Measurements from ENCODE around the gene SH2D3A.
A peak's percentile ranks its signal among the peaks of the same experiment; 100 is the strongest.

Gene SH2D3A

GRCh38 chr19:6809262-6809661 is 42.0 kb upstream of the SH2D3A start:
- TF ChIP-seq, protein P1, sequence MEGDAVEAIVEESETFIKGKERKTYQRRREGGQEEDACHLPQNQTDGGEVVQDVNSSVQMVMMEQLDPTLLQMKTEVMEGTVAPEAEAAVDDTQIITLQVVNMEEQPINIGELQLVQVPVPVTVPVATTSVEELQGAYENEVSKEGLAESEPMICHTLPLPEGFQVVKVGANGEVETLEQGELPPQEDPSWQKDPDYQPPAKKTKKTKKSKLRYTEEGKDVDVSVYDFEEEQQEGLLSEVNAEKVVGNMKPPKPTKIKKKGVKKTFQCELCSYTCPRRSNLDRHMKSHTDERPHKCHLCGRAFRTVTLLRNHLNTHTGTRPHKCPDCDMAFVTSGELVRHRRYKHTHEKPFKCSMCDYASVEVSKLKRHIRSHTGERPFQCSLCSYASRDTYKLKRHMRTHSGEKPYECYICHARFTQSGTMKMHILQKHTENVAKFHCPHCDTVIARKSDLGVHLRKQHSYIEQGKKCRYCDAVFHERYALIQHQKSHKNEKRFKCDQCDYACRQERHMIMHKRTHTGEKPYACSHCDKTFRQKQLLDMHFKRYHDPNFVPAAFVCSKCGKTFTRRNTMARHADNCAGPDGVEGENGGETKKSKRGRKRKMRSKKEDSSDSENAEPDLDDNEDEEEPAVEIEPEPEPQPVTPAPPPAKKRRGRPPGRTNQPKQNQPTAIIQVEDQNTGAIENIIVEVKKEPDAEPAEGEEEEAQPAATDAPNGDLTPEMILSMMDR (IDR thresholded peaks at IDR 0.05) = no peak
- Histone ChIP-seq H3K4me1 (ENCODE audit: control insufficient read depth in 1 of 2, insufficient read depth in 1 of 2, low read depth in 1 of 2, low read length in 1 of 2) (peaks cover 8 to 39% of the 10 kb centered on the region in 2 experiments), H3K36me3 (peaks cover 13% of the 10 kb centered on the region), H3K27ac (peak overlapping the region; percentile 36), H3K27me3 (no peaks in the 10 kb centered on the region), H3K4me3 (ENCODE audit: low read depth in 1 of 2, low read length in 1 of 2) (no peak overlapping the region), H3K9me3 (no peaks in the 10 kb centered on the region)

- no peaks in the 10 kb centered on the region for H3K9me3 ChIP-seq
- H3K36me3 ChIP-seq = peaks cover 13% of the 10 kb centered on the region
- no peak overlapping the region for H3K27ac ChIP-seq
- H3K27me3 ChIP-seq = no peaks in the 10 kb centered on the region
- no peak overlapping the region for H3K4me3 ChIP-seq (ENCODE audit: low read depth in 1 of 2, low read length in 1 of 2)
- peaks cover 7 to 37% of the 10 kb centered on the region in 2 experiments for H3K4me1 ChIP-seq (ENCODE audit: control insufficient read depth in 1 of 2, insufficient read depth in 1 of 2, low read depth in 1 of 2, low read length in 1 of 2)
- TF ChIP-seq, protein P1 (IDR thresholded peaks at IDR 0.05) = no peak
These were observed 41.3 kb upstream of the SH2D3A start for GRCh38 chr19:6808494-6808893.

GRCh38 chr19:6807291-6807690 is 40.1 kb upstream of the SH2D3A start:
- Histone ChIP-seq H3K27me3 (no peaks in the 10 kb centered on the region), H3K36me3 (peaks cover 13% of the 10 kb centered on the region), H3K4me3 (ENCODE audit: low read depth in 1 of 2, low read length in 1 of 2) (no peak overlapping the region), H3K27ac (no peak overlapping the region), H3K9me3 (no peaks in the 10 kb centered on the region), H3K4me1 (ENCODE audit: control insufficient read depth in 1 of 2, insufficient read depth in 1 of 2, low read depth in 1 of 2, low read length in 1 of 2) (peaks cover 19 to 38% of the 10 kb centered on the region in 2 experiments)
- TF ChIP-seq, protein P1 (IDR thresholded peaks at IDR 0.05) = no peak

GRCh38 chr19:6806488-6806887 is 39.3 kb upstream of the SH2D3A start:
- Histone ChIP-seq H3K27me3 (no peaks in the 10 kb centered on the region), H3K27ac (peak overlapping the region; percentile 31), H3K4me3 (ENCODE audit: low read depth in 1 of 2, low read length in 1 of 2) (no peak overlapping the region), H3K36me3 (peaks cover 11% of the 10 kb centered on the region), H3K9me3 (no peaks in the 10 kb centered on the region), H3K4me1 (ENCODE audit: control insufficient read depth in 1 of 2, insufficient read depth in 1 of 2, low read depth in 1 of 2, low read length in 1 of 2) (peaks cover 27 to 45% of the 10 kb centered on the region in 2 experiments)
- TF ChIP-seq, protein P1 (IDR thresholded peaks at IDR 0.05) = no peak

DNA sequence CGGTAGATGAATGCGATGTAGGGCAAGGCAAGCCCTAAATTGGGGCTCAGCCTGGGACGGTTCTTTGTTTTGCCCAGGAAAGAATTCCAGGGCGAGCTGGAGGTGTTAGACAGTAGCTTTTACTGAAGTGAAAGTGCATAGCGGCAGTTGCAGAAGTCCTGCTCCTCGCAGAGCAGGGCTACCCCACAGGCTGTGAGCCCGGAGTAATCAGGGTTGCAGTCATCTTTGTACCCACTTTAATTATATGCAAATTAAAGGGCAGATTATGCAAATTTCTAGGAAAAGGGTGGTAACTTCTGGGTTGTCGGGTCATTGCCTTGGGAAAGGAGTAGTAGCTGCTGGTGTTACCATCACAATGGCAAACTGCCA is 35.8 kb upstream of the SH2D3A start:
- no peaks in the 10 kb centered on the region for H3K27me3 ChIP-seq
- peak overlapping the region; percentile 93 for H3K27ac ChIP-seq
- peak overlapping the region; percentile 37 to 66 for H3K4me3 ChIP-seq (ENCODE audit: low read depth in 1 of 2, low read length in 1 of 2)
- H3K36me3 ChIP-seq = peaks cover 4% of the 10 kb centered on the region
- H3K9me3 ChIP-seq = no peaks in the 10 kb centered on the region
- TF ChIP-seq, protein P1 (IDR thresholded peaks at IDR 0.05) = no peak
- peaks cover 56 to 69% of the 10 kb centered on the region in 2 experiments for H3K4me1 ChIP-seq (ENCODE audit: control insufficient read depth in 1 of 2, insufficient read depth in 1 of 2, low read depth in 1 of 2, low read length in 1 of 2)

All from neutrophil (primary cell).